Mucosa of descending colon (tissue), 3 donors: ENCODE data around the gene GMCL2. TPM values are rescaled to one million over a fixed set of nuclear protein-coding genes. Genes with fewer than 3 reads are reported as not detected.

Experiments used
- ATAC-seq: fragments of 200-7000 bp; cut with Tn5 transposase; one replicate; pipeline ENCODE4 v1.9.1; 2020; ENCODE audit warnings: mild to moderate bottlenecking, moderate library complexity
- DNase-seq, 3 donors: peaks; one replicate each; pipeline ENCODE4 v3.0.0-alpha.2; 2020
- H3K36me3 ChIP-seq: fragments of 200-600 bp; one replicate; pipeline ENCODE4 v1.8.0; 2021; ENCODE audit warnings: low read depth, mild to moderate bottlenecking
- H3K4me1 ChIP-seq: fragments of 200-600 bp; one replicate; pipeline ENCODE4 v1.8.0; 2021; ENCODE audit warnings: low read depth, mild to moderate bottlenecking
- H3K4me3 ChIP-seq: fragments of 200-600 bp; one replicate; pipeline ENCODE4 v1.8.0; 2021; ENCODE audit warnings: mild to moderate bottlenecking
- H3K9me3 ChIP-seq: fragments of 200-600 bp; one replicate; pipeline ENCODE4 v1.8.0; 2021; ENCODE audit warnings: mild to moderate bottlenecking
- CTCF ChIP-seq: fragments of 200-600 bp; IDR thresholded peaks from one replicate; pipeline ENCODE4 v1.8.0; 2022; ENCODE audit warnings: antibody characterized with exemption, mild to moderate bottlenecking
- intact Hi-C, 2 donors: fragments of 100-400 bp; cut with DNase I in 1 of 2; cut with micrococcal nuclease in 1 of 2; formaldehyde crosslinking; loops; one replicate each; pipeline versions ENCODE4 v1.11.0 to v1.11.1; 2022; cut with DNase I, micrococcal nuclease
- total RNA-seq, 3 donors: library from RNA; stranded (reverse); fragmentation: NEBNext Ultra II Directional in 2 of 3; extraction: Animal tissue kit (Norgen Biotek cat#: 25700) in 2 of 3; gene quantifications; one replicate each; pipeline versions ENCODE4 v1.2.1 to v1.2.4, GENCODE V29; 2021 to 2023
- donor health status: DM: no; HTN: no; CAD: no; lungs with moderate emphysema.
- donor health status: DM: no; HTN: no; CAD: no.
- donor health status: DM: no; HTN: yes; CAD: no.

Gene GMCL2
- total RNA-seq, 3 donors from 2014 or later: not detected

- DNase-seq (no peak), ATAC-seq (no peak)
- H3K9me3 ChIP-seq: no peaks in the 10 kb centered on the region
- peaks cover 69% of the 10 kb centered on the region for H3K4me1 ChIP-seq
- no peak for TF ChIP-seq CTCF
- intact Hi-C loops: no loop called here
- peaks cover 8% of the 10 kb centered on the region for H3K36me3 ChIP-seq
- H3K4me3 ChIP-seq: no peak overlapping the region
These were observed 24.2 kb upstream of the GMCL2 start for GRCh38 chr5:178211095-178212048.

GRCh38 chr5:178210686-178211085 is 23.5 kb upstream of the GMCL2 start:
- H3K4me3 ChIP-seq: no peak overlapping the region
- TF ChIP-seq CTCF: no peak
- H3K4me1 ChIP-seq: peaks cover 71% of the 10 kb centered on the region
- DNase-seq: no peak
- ATAC-seq: no peak
- no peaks in the 10 kb centered on the region for H3K9me3 ChIP-seq
- intact Hi-C loops: no loop called here
- peaks cover 8% of the 10 kb centered on the region for H3K36me3 ChIP-seq

GRCh38 chr5:178210073-178210535 is 22.9 kb upstream of the GMCL2 start:
- DNase-seq (peak in 2 of 3 donors; percentile 47 to 57), ATAC-seq (no peak)
- peaks cover 66% of the 10 kb centered on the region for H3K4me1 ChIP-seq

GRCh38 chr5:178209334-178210072 is 22.3 kb upstream of the GMCL2 start:
- Histone ChIP-seq H3K9me3 (no peaks in the 10 kb centered on the region), H3K4me3 (no peak overlapping the region), H3K36me3 (peaks cover 8% of the 10 kb centered on the region), H3K4me1 (peaks cover 60% of the 10 kb centered on the region)
- intact Hi-C loops: no loop called here
- ATAC-seq: no peak
- no peak for DNase-seq
- no peak for TF ChIP-seq CTCF

More at GRCh38 chr5:178210073-178210535, 22.9 kb upstream of the GMCL2 start:
- no peak for TF ChIP-seq CTCF
- intact Hi-C loops: no loop called here
- Histone ChIP-seq H3K9me3 (no peaks in the 10 kb centered on the region), H3K36me3 (peaks cover 8% of the 10 kb centered on the region), H3K4me3 (no peak overlapping the region)

GRCh38 chr5:178208540-178209227 is 21.5 kb upstream of the GMCL2 start:
- peaks cover 8% of the 10 kb centered on the region for H3K36me3 ChIP-seq
- ATAC-seq (no peak), DNase-seq (no peak)
- H3K4me1 ChIP-seq: peaks cover 54% of the 10 kb centered on the region
- no peak for TF ChIP-seq CTCF
- intact Hi-C loops: no loop called here
- H3K9me3 ChIP-seq: no peaks in the 10 kb centered on the region
- H3K4me3 ChIP-seq: no peak overlapping the region
